ENCODE measurements around the gene NTN1.

Gene NTN1

GRCh38 chr17:9175700-9176467 lies 154.6 kb downstream of the NTN1 start:
- POLR2A ChIA-PET = no interaction called here
- DNase-seq (ENCODE audit: low read depth, low spot score) = no peak
- TF ChIP-seq CTCF (IDR thresholded peaks at IDR 0.05; ENCODE audit: insufficient read depth, low read length, missing control alignments) = no peak
- no peak overlapping the region for H3K4me3 ChIP-seq (ENCODE audit: low read depth, low read length)
- CTCF ChIA-PET = no interaction called here

GRCh38 chr17:9177212-9177611 lies 155.9 kb downstream of the NTN1 start:
- CTCF ChIA-PET = no interaction called here
- no peak for DNase-seq (ENCODE audit: low read depth, low spot score)
- POLR2A ChIA-PET = no interaction called here
- TF ChIP-seq CTCF (IDR thresholded peaks at IDR 0.05; ENCODE audit: insufficient read depth, low read length, missing control alignments) = no peak
- no peak overlapping the region for H3K4me3 ChIP-seq (ENCODE audit: low read depth, low read length)

GRCh38 chr17:9178319-9178718 lies 157.0 kb downstream of the NTN1 start:
- ChIA-PET CTCF (no interaction called here), POLR2A (no interaction called here)
- DNase-seq (ENCODE audit: low read depth, low spot score) = no peak
- no peak overlapping the region for H3K4me3 ChIP-seq (ENCODE audit: low read depth, low read length)
- no peak for TF ChIP-seq CTCF (IDR thresholded peaks at IDR 0.05; ENCODE audit: insufficient read depth, low read length, missing control alignments)

GRCh38 chr17:9179602-9180001 lies 158.3 kb downstream of the NTN1 start:
- ChIA-PET CTCF (no interaction called here), POLR2A (no interaction called here)
- no peak overlapping the region for H3K4me3 ChIP-seq (ENCODE audit: low read depth, low read length)
- no peak for DNase-seq (ENCODE audit: low read depth, low spot score)
- TF ChIP-seq CTCF (IDR thresholded peaks at IDR 0.05; ENCODE audit: insufficient read depth, low read length, missing control alignments) = no peak

GRCh38 chr17:9181640-9182039 lies 160.3 kb downstream of the NTN1 start:
- H3K4me3 ChIP-seq (ENCODE audit: low read depth, low read length) = no peak overlapping the region
- ChIA-PET CTCF (no interaction called here), POLR2A (no interaction called here)
- no peak for TF ChIP-seq CTCF (IDR thresholded peaks at IDR 0.05; ENCODE audit: insufficient read depth, low read length, missing control alignments)
- DNase-seq (ENCODE audit: low read depth, low spot score) = no peak

GRCh38 chr17:9183306-9183705 lies 162.0 kb downstream of the NTN1 start:
- POLR2A ChIA-PET = no interaction called here

More at GRCh38 chr17:9183306-9183705, 162.0 kb downstream of the NTN1 start:
- CTCF ChIA-PET = no interaction called here
- no peak for TF ChIP-seq CTCF (IDR thresholded peaks at IDR 0.05; ENCODE audit: insufficient read depth, low read length, missing control alignments)
- DNase-seq (ENCODE audit: low read depth, low spot score) = no peak
- H3K4me3 ChIP-seq (ENCODE audit: low read depth, low read length) = no peak overlapping the region
